SK-N-MC (cell line): ENCODE measurements around the gene DNAH1.

ENCODE experiments used
- DNase-seq: peaks from one replicate; pipeline ENCODE4 v3.0.0-alpha.2; 2011; ENCODE audit warnings: low read depth, low spot score
- H3K27ac ChIP-seq: fragments of 200-600 bp; sonication (generic); 2 replicates; pipeline ENCODE4 v1.5.1; 2016; ENCODE audit warnings: mixed run types
- H3K36me3 ChIP-seq: fragments of 200-600 bp; sonication (generic); 2 replicates; pipeline ENCODE4 v1.6.1; 2017; ENCODE audit warnings: antibody characterized with exemption, low read length, mixed read lengths; ENCODE audit not compliant: insufficient read depth
- H3K4me3 ChIP-seq: fragments of 200-600 bp; sonication (generic); 2 replicates; pipeline ENCODE4 v1.5.1; 2016
- H3K9ac ChIP-seq: fragments of 200-600 bp; sonication (generic); 2 replicates; pipeline ENCODE4 v1.8.0; 2017; ENCODE audit warnings: mixed run types, mixed read lengths; ENCODE audit not compliant: insufficient read length
- H3K9me3 ChIP-seq: fragments of 200-600 bp; sonication (generic); 2 replicates; pipeline ENCODE4 v1.6.1; 2017; ENCODE audit warnings: low read depth, mild to moderate bottlenecking, antibody characterized with exemption, low read length, moderate library complexity, mixed read lengths
- EZH2 ChIP-seq: fragments of 200-600 bp; sonication (generic); IDR thresholded peaks from one replicate; pipeline ENCODE4 v1.6.1; 2017; ENCODE audit warnings: antibody characterized with exemption
- FOXP2 ChIP-seq: optimal IDR thresholded peaks from 2 replicates; pipeline ENCODE3; 2011; ENCODE audit warnings: mild to moderate bottlenecking, moderate library complexity; ENCODE audit not compliant: insufficient read depth; ENCODE audit errors: extremely low read length, control extremely low read depth
- POLR2AphosphoS5 ChIP-seq: IDR thresholded peaks from 2 replicates; pipeline ENCODE4 v1.6.1; 2012; ENCODE audit warnings: mild to moderate bottlenecking, low read depth, low read length, borderline replicate concordance

The DNAH1 gene

GRCh38 chr3:52297242-52298148, 18.6 kb upstream of the DNAH1 start:
- no peaks in the 10 kb centered on the region for H3K9me3 ChIP-seq
- no peaks in the 10 kb centered on the region for H3K36me3 ChIP-seq
- H3K4me3 ChIP-seq, result no peak overlapping the region
- no peak overlapping the region for H3K27ac ChIP-seq
- H3K9ac ChIP-seq, result no peak overlapping the region
- DNase-seq, result no peak
- TF ChIP-seq FOXP2, result no peak
- no peak for TF ChIP-seq POLR2AphosphoS5
- TF ChIP-seq EZH2, result no peak

DNA sequence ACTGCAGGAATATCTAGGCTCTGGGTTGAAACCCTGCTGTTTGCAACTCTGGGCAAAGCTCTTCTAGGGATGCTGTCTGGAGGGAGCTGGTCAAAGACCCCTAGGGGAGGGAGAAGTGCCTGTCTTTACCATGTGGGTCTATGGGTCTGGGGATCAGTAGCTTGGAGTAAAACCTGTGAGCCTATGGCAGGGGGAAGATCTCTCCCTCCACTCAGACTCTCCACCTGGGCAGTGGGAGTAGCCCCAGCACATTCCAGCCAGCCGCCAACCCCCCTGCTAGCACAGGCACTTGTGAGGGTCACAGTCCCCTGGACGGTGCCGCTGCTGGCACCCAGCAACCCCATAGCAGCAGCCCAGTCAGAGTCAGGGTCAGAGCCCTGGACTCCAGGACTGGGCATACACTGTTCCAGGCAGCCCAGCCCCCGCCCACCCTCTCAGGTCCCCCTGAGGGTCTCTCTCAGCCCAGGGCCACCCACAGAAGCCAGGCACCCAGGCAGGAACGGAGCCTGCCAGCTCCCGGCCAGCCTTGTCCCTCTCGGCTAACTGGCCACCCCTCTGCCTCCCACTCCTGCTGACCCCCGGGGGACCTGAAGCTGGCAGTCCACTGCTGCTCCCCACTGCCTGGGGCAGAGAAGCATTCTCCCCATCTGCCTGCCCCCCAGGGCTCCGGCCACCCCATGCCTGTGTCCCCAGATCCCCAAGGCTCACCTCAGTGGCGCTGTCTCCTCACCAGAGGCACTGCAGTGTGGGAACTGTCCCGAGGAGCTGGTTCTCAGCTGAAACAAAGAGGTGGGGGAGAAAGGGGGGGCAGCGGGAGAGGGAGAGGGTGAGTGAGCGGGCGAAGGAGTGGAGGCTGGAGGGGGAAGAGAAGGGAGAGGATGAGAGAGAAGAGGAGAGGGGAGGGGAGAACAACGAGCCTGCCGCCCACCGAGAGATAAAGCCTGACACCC, 17.7 kb upstream of the DNAH1 start:
- H3K4me3 ChIP-seq, result no peak overlapping the region
- no peaks in the 10 kb centered on the region for H3K36me3 ChIP-seq
- no peak overlapping the region for H3K9ac ChIP-seq

GRCh38 chr3:52299247-52299878, 16.8 kb upstream of the DNAH1 start:
- no peak overlapping the region for H3K4me3 ChIP-seq
- no peak overlapping the region for H3K9ac ChIP-seq
- no peaks in the 10 kb centered on the region for H3K9me3 ChIP-seq

More for the DNA sequence above, 17.7 kb upstream of the DNAH1 start:
- Histone ChIP-seq H3K9me3 (no peaks in the 10 kb centered on the region), H3K27ac (no peak overlapping the region)
- no peak for TF ChIP-seq POLR2AphosphoS5
- no peak for TF ChIP-seq EZH2
- TF ChIP-seq FOXP2, result no peak
- no peak for DNase-seq

GRCh38 chr3:52299879-52300611, 16.1 kb upstream of the DNAH1 start:
- no peak overlapping the region for H3K9ac ChIP-seq
- no peak overlapping the region for H3K4me3 ChIP-seq
- H3K27ac ChIP-seq, result no peak overlapping the region
- no peaks in the 10 kb centered on the region for H3K9me3 ChIP-seq
- DNase-seq, result no peak
- no peak for TF ChIP-seq EZH2
- H3K36me3 ChIP-seq, result no peaks in the 10 kb centered on the region

More at GRCh38 chr3:52299247-52299878, 16.8 kb upstream of the DNAH1 start:
- no peak for DNase-seq
- Histone ChIP-seq H3K27ac (no peak overlapping the region), H3K36me3 (no peaks in the 10 kb centered on the region)
- TF ChIP-seq EZH2 (no peak), POLR2AphosphoS5 (no peak), FOXP2 (no peak)

DNA sequence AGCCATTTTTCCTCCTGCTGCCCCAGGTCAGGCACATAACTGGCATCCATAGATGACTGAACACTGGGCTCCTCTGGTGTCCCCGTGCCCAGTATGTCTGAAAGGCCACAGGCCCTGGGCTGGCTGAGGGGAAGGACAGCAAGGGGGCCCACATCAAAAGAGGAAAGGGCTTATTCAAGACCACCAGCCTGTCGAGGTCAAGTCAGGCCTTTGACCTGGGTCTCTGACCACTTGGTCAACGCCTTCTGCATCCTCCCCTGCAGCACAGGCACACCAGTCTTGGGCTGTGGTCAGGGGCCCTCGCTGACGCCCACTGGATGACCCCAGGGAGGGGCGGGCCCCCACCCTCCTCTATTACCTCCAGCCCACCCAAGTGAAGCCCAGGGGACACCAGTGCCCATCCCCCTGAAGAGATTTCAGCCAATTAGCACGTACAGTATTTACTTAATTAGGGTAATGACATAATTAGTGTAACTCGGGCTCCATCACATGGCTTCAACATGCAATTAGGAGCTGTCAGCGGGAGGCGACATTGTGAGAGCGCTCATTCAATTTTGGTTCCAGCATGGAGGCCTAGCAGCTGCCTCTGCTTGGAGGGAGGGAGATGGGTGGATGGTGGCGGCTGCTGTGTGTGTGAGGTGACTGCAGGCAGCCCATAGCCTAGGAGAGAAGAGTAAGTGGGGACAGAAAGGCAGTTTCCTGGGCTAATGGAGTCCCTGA, 13.5 kb upstream of the DNAH1 start:
- Histone ChIP-seq H3K27ac (no peak overlapping the region), H3K36me3 (no peaks in the 10 kb centered on the region), H3K4me3 (no peak overlapping the region), H3K9me3 (no peaks in the 10 kb centered on the region), H3K9ac (no peak overlapping the region)
- TF ChIP-seq FOXP2 (no peak), POLR2AphosphoS5 (no peak), EZH2 (no peak)
- DNase-seq, result no peak

GRCh38 chr3:52303811-52304210, 12.3 kb upstream of the DNAH1 start:
- no peak overlapping the region for H3K4me3 ChIP-seq
- H3K9ac ChIP-seq, result no peak overlapping the region
- no peaks in the 10 kb centered on the region for H3K9me3 ChIP-seq
- no peak overlapping the region for H3K27ac ChIP-seq
- no peak for TF ChIP-seq POLR2AphosphoS5
- DNase-seq, result no peak
- no peaks in the 10 kb centered on the region for H3K36me3 ChIP-seq

GRCh38 chr3:52305926-52306325, 10.2 kb upstream of the DNAH1 start:
- TF ChIP-seq EZH2 (no peak), FOXP2 (no peak), POLR2AphosphoS5 (no peak)
- no peaks in the 10 kb centered on the region for H3K36me3 ChIP-seq
- H3K9ac ChIP-seq, result no peak overlapping the region
- H3K4me3 ChIP-seq, result no peak overlapping the region
- H3K27ac ChIP-seq, result no peak overlapping the region
- H3K9me3 ChIP-seq, result no peaks in the 10 kb centered on the region
- DNase-seq, result no peak

- no peak overlapping the region for H3K4me3 ChIP-seq
- no peak overlapping the region for H3K9ac ChIP-seq
- no peaks in the 10 kb centered on the region for H3K36me3 ChIP-seq
- H3K9me3 ChIP-seq, result no peaks in the 10 kb centered on the region
- no peak for TF ChIP-seq POLR2AphosphoS5
- TF ChIP-seq FOXP2, result no peak
- no peak for TF ChIP-seq EZH2
- no peak overlapping the region for H3K27ac ChIP-seq
- no peak for DNase-seq
These were observed 9.1 kb upstream of the DNAH1 start for GRCh38 chr3:52306978-52307377.
